Esophagus squamous epithelium (tissue), 4 donors: ENCODE measurements around the gene ZMYND19.

Experiments used
- CTCF ChIP-seq, 6 experiments: fragments of 450-650 bp in 4 of 6; fragments of 200-600 bp in 2 of 6; sonication (generic) in 2 of 6; IDR thresholded peaks; one replicate each; pipeline ENCODE4 v1.5.1; 2016 to 2019; ENCODE audit warnings: antibody characterized with exemption in 6 of 6, mild to moderate bottlenecking in 4 of 6, moderate library complexity in 4 of 6
- POLR2A ChIP-seq, 4 donors: fragments of 450-650 bp; IDR thresholded peaks; one replicate each; pipeline ENCODE4 v1.6.1; 2017; ENCODE audit warnings: antibody characterized with exemption in 4 of 4, mild to moderate bottlenecking in 4 of 4, moderate library complexity in 3 of 4

GRCh38 chr9:137621131-137621757, 30.9 kb upstream of the ZMYND19 start:
- TF ChIP-seq POLR2A (IDR thresholded peaks at IDR 0.05) (no peak), CTCF (IDR thresholded peaks at IDR 0.05) (peak in 5 of 6 experiments; percentile 13 to 50 (median 40))
